GM18517 (cell line): ENCODE results near the gene MMP2.

ENCODE experiments used
- ATAC-seq: cut with Tn5 transposase; IDR thresholded peaks from one replicate; pipeline ENCODE4 v1.9.1; 2021; ENCODE audit warnings: mild to moderate bottlenecking, moderate library complexity; ENCODE audit not compliant: unreplicated experiment

The MMP2 gene

DNA sequence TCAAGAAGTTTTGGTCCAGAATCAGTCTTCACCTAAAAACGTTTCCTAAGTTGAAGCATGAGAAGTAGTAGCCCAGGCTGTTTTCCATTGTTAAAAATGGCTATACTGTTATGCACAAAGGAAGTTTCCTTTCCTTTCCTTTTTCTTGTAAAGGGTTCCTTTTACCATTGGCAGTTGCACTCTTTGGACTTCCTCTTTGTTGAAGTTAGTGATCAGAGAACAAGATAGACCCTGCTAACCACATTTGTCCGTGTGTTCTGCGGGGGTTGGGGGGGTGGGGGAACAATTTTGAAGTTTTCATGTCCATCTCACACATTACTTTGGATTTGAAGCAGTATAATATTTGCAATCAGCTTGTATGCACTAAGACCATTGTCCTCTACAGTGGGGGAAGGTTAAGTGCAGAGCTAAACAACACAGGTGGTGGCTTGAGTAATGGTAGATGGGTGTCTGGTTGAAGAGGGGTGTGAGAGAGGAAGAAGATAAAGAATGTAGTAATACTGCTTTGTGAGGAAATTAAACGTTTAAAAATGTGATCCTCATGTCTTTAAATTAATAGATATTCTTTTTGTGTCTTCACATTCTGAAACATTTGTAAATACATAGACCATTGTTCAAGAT lies 31.3 kb downstream of the MMP2 start:
- ATAC-seq = no peak

DNA sequence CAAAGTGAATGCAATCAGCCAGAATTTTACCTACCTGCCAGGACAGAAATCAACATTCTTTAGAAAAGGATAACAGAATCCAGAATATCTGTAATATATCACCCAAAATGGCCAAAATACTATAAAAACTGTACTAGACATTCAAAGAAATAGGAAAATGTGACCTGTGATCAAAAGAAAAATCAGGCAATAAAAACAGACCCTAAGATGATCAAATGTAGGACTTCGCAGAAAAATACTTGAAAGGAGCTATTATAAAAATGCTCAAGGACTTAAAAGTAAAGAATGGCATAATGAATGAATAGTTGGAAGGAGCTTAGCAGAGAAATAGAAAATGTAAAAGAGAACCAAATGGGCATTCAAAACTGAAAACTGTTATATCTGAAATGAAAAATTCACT lies 33.9 kb downstream of the MMP2 start:
- ATAC-seq = no peak

DNA sequence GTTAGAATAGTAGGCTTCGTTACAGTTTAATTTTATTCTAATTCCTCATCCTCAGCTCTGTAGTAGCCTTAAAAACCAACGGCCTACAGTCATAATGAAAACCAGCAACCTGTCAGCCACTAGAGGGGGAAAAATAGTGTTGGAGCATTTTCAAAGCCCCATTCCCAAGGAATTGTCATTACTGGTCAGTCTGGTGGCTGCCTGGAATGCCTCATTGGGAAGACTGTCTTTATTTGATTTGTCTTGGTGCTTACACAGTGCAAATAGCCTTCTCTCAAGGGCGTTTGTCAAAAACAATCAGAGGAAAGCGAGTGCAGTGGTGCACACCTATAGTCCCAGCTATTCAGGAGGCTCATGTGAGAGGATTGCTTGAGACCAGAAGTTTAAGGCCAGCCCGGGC lies 34.6 kb downstream of the MMP2 start:
- no peak for ATAC-seq

DNA sequence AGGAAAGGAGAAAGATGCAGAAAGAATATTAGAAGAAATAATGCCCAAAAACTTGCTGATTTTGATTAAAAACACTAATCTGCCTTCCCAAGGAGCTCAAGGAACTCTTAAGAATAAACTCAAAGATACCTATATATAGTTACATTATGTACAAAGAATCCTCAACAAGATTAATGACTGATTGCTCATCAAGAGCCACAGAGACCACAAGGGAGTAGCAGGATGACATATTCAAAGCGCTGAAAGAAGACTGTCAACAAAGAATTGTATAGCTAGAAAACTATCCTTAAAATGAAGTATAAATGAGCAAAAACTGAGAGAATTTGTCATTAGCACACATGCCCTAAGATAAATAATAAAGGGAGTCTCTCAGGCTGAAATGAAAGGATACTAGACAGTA lies 36.1 kb downstream of the MMP2 start:
- no peak for ATAC-seq

DNA sequence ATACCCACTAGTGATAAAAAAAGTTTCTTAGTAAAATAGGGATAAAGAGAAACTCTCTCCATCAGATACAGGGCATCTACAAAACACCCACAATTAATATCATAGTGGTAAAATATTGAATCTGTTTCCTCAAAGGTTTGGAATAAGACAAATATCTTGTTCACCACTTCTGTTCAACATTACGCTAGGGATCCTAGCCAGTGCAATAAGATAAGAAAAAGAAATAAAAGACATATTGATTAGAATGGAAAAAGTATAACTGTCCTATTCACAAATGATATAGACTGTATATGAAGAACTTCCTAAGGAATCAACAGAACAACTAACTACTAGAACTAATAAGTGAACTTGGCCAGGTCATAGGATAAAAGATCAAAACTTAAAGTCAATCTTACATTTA lies 42.8 kb downstream of the MMP2 start:
- no peak for ATAC-seq

DNA sequence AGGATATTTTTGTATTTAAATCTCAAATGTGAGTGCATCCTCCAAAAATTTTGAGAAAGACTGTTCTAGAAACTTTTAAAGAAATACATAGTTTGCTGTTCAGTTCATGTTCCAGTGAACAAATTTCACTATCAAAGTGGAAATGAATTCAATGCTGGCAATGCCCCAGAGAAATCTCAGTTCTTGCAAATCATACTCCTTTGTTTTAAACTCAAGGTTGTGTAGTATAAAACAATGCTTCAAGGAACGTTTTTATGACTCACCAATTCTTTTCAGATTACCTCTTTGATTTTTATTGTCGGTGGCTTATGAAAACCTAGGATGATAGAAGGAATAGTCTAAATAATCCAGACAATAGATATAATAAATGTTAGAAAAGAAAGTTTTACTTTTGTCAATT lies 47.4 kb downstream of the MMP2 start:
- no peak for ATAC-seq

DNA sequence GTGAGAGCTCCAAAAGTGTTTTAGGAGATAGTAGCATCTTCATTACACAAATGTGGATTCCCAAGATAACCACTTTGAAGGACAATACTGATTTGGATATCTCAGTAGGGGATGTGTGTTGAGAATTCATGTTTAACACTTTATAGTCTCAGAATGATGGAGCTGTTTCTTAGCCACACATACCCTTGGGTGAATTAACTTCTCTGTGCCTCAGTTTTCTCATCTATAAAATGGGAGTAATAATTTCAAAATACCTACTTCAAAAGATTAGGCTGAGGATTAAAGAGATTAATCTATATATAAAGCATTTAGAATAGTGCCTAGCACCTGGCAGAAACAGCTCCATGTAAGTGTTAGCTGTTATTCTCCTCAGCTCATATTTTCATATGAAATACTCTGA lies 48.9 kb downstream of the MMP2 start:
- no peak for ATAC-seq

DNA sequence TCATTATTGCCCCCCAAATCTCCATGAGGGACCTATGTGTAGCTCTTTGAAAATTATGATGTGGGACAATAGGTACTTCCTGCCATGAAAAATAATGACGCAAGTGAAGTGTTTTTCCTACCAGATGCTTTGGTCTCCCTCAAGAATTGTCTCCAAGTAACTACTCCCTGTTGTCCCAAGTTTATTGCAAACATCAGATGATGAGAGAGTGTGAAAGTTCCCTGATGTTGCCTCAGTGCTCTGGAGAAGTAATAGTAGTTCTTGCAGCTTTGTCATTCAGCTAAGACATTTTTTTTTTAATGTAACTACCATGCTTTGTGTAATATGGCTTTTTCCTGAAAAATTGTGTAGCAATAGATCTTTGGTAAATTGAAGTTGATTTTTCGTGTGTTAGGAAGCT lies 50.0 kb downstream of the MMP2 start:
- no peak for ATAC-seq

DNA sequence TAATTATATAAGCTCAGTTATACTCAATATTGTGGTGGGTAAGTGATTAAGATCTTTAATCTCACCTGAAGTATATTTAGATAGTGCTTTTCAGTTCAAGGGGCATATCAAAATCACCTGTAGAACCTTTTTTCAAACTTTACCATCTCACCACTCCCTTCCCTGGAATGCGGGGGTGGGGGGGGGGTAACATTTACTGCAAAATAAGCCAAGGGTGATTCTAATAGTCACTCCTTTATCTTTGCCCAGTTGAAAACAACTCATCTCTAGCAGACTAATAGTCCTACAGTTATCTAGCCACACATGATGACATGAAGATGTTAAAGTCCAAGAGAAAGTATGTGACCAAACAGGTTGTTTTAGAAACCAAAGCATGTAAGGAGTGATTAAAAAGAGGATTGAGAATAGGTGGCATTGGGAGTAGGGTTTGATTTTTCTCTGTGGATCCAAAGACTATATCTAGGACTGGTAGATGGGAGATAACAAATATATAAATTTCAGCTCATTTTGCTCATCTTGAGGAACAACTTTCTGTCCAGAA lies 51.4 kb downstream of the MMP2 start:
- no peak for ATAC-seq

DNA sequence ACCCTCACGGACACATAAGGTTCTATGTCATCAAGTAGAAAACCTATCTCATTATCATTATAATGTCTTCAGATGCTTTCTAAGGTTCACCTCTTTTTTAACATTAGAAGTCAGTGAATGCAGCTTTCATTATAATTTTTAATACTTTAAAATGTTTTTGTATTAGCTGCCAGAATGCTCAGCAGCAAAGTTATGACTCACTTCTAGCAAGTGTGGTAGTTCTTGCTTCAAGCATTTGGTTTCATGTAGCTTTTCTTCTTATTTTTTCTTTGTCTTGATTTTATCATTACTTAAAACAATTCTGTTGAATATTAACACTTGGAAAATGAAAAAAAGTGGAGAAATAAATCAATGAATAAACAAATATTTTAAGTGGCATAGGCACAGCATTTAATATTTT lies 53.2 kb downstream of the MMP2 start:
- ATAC-seq = no peak

DNA sequence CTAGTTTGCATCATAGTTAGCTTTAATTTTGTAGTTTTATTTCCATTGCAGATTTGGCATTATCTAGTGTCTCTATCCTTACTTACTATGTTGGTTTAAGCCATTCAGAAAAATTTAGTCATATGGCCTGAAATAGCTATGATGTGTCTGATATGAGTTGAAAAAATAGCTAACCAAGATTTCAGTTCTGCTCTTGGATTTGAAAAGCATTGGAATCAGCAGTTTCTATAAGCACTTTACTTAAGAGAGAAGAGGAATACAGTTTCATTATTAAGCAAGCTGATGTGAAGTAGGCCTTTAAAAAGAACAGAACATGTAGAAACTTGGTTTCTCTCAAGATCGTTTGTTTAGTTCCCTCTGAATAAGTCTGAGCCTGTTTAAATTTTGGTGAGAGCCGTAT lies 55.8 kb downstream of the MMP2 start:
- ATAC-seq = no peak

DNA sequence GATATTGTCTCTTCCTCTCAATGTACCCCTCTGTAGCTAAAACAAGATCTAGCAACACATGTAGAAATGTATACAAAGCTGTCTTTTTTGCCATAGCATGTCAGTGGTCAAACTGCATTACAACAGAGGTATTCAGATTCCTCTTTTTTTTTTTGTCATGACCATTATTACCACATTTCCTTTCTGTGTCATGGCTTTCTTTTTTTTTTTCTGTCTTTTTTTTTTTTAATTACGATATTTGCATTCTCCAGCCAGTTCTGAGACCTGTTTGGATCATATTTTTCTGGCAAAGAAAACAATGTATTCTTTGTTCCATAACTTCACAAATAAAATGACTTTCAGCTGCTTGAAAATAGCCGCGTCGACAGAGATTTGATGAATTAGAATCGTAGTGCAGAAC lies 60.1 kb downstream of the MMP2 start:
- ATAC-seq = no peak

DNA sequence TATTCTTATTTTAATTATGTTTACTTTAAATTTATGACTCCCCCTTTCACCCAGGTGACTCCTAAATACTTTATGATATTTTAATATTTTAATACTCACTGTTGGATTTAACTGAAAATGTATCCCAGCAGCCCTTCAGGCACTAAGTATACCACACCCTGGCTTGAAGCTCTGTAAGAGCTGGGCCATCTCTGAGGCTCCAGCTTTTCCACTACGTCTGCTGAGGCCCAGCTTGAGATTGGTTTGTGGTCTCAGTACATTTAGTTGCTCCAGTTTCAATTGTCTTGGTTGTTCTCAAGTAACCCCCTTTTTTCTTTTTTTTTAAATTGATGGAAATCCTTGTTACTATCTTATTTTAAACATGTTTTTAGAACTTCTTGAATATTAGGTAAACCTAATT lies 60.5 kb downstream of the MMP2 start:
- ATAC-seq = no peak

DNA sequence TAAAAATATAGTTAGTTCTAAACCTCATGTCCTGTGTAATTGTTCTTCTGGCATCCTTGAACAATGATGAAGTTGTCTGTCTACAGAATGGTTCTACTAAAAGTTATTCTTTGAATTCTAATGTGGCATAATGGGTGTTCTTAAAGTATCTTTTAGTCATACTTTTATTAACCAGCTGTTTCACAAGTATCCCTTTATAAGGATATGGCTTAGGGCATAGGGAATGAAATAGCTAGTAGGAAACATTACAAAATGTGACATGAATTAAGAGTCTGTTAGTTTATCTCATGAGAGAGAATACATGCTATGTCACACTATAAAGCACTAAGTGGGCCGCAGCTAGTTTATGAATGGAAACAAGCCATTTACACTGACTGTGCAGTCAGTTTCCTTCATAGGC lies 61.2 kb downstream of the MMP2 start:
- no peak for ATAC-seq

DNA sequence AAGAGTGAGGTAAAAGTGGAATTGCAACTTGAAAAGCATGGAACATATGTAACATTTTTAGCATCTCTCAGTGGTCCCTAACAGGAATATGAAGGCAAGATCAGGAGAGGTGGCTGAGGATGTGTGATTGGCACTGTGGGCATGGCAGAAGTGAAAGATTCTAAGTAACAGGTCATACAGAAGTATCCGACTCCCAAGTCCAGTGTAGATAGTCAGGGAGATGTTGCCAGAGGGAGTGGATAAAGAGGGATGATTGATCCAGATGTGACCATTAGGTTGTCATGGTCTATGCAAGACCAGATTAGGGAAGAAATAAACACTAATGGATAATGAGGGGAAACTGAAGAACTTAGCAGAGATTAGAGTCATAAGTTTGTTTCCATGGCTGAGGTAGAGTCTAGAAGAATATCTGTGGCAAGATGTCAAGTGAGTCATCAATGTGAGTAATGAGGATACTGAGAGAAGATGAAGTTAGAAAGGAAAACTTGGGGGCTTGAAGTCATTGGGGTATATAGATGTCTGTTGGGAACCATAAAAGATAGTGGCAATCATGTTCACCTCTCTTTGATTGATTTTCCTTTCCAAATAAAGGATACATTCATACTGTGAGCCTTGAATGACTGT lies 63.6 kb downstream of the MMP2 start:
- no peak for ATAC-seq

DNA sequence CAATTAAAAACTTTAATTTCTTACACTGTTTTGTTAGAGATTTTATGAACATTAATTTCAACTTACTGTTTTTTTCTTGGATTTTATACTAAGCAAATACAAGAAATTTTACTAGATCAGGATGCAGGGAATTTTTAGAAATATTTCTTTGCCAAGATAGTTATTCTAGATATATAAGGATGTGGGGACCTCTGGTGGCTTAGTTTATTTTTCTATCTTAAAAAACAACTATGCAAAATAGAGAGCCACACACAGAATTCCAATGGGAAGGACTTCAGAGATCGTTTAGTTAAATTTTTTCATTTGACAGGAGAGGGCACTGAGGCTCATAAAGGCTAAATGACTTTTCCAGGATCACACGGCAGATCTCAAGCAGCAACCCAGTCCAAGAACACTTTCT lies 64.5 kb downstream of the MMP2 start:
- ATAC-seq = no peak

DNA sequence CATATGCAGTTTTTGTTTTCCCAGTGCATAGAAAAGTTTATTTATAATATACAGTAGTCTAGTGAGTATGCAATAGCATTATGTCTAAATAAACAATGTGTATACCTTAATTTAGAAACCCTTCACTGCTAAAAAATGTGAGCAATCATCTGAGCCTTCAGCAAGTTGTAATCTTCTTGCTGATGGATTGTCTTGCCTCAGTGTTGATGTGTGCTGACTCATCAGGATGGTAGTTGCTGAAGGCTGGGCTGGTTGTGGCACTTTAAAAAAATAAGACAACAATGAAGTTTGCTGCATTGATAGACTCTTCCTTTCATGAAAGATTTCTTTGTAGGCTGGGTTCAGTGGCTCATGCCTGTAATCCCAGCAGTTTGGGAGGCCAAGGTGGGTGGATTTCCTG lies 73.6 kb downstream of the MMP2 start:
- ATAC-seq = no peak

DNA sequence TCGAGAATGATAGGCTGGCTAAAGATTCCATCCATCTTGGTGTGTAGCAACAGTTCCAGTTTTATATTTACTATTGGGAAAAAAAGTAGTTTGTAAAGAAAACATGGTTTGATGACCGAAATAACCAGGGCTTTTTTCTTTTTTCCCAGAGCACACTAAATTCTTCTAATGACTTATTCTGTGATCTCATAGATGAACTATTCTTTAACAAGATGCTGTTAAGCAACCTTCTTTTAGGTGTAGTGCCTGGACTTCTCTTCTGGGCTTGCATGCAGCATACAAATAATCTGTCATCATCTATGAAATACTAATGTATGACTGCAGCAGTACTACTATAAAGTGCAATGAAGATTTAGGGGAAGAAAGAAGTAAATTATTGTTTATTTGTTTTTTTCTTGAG lies 76.4 kb downstream of the MMP2 start:
- ATAC-seq = no peak
